Fibroblast of pulmonary artery (primary cell): Measurements from ENCODE around the gene PSMG4.

Source experiments
- DNase-seq: peaks from one replicate; pipeline ENCODE4 v3.0.0-alpha.2; 2010; ENCODE audit warnings: low read depth
- H3K4me3 ChIP-seq: replicated peaks from 2 replicates; pipeline ENCODE4 v1.5.1; 2011; ENCODE audit warnings: low read depth, mild to moderate bottlenecking, control low read depth, low read length, moderate library complexity
- CTCF ChIP-seq: IDR thresholded peaks from 2 replicates; pipeline ENCODE4 v1.5.1; 2011; ENCODE audit warnings: mild to moderate bottlenecking, control low read depth, low read length, inconsistent platforms; ENCODE audit errors: missing control alignments

The PSMG4 gene

GRCh38 chr6:3258720-3259490, at the start of gene PSMG4:
Gene PSMG4, plus strand, starts transcription at chr6:3258947. Its CDS starts 76 bp downstream, at chr6:3259023.
- peak; percentile 88 for DNase-seq
- TF ChIP-seq CTCF, result no peak
- H3K4me3 ChIP-seq, result peak within 1 kb of the TSS; percentile 82

- peak overlapping the region; percentile 7 for H3K4me3 ChIP-seq
- DNase-seq, result peak; percentile 93
Measured at GRCh38 chr6:3209114-3210023, 49.4 kb upstream of the PSMG4 start.

GRCh38 chr6:3210024-3210610, 48.6 kb upstream of the PSMG4 start:
- DNase-seq, result no peak

More at GRCh38 chr6:3209114-3210023, 49.4 kb upstream of the PSMG4 start:
- TF ChIP-seq CTCF, result peak; percentile 33

GRCh38 chr6:3211681-3212080, 47.1 kb upstream of the PSMG4 start:
- DNase-seq, result peak; percentile 45
- H3K4me3 ChIP-seq, result no peak overlapping the region
- TF ChIP-seq CTCF, result no peak

More at GRCh38 chr6:3210024-3210610, 48.6 kb upstream of the PSMG4 start:
- no peak for TF ChIP-seq CTCF
- no peak overlapping the region for H3K4me3 ChIP-seq

- no peak for TF ChIP-seq CTCF
- no peak for DNase-seq
- H3K4me3 ChIP-seq, result no peak overlapping the region
Measured at GRCh38 chr6:3212261-3212660, 46.5 kb upstream of the PSMG4 start.

GRCh38 chr6:3213334-3213695, 45.4 kb upstream of the PSMG4 start:
- no peak for TF ChIP-seq CTCF
- no peak for DNase-seq
- no peak overlapping the region for H3K4me3 ChIP-seq
